Measurements from ENCODE around the gene AKIP1.

- TF ChIP-seq, protein P1, sequence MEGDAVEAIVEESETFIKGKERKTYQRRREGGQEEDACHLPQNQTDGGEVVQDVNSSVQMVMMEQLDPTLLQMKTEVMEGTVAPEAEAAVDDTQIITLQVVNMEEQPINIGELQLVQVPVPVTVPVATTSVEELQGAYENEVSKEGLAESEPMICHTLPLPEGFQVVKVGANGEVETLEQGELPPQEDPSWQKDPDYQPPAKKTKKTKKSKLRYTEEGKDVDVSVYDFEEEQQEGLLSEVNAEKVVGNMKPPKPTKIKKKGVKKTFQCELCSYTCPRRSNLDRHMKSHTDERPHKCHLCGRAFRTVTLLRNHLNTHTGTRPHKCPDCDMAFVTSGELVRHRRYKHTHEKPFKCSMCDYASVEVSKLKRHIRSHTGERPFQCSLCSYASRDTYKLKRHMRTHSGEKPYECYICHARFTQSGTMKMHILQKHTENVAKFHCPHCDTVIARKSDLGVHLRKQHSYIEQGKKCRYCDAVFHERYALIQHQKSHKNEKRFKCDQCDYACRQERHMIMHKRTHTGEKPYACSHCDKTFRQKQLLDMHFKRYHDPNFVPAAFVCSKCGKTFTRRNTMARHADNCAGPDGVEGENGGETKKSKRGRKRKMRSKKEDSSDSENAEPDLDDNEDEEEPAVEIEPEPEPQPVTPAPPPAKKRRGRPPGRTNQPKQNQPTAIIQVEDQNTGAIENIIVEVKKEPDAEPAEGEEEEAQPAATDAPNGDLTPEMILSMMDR (IDR thresholded peaks at IDR 0.05; ENCODE audit: low read depth, low read length, missing input control): no peak
- TF ChIP-seq GABPA (IDR thresholded peaks at IDR 0.05 in 1 of 2, conservative IDR thresholded peaks at IDR 0.05 in 1 of 2): no peak
- no peak for TF ChIP-seq SP1 (IDR thresholded peaks at IDR 0.05)
- no peak for TF ChIP-seq JUND (IDR thresholded peaks at IDR 0.05)
- no peak for TF ChIP-seq REST (IDR thresholded peaks at IDR 0.05)
- no peak for TF ChIP-seq YY1 (IDR thresholded peaks at IDR 0.05)
- no peak for TF ChIP-seq ATF3 (IDR thresholded peaks at IDR 0.05)
- no peak for TF ChIP-seq FOXA1 (IDR thresholded peaks at IDR 0.05)
Observed at GRCh38 chr11:8899119-8899753, 11.8 kb upstream of the AKIP1 start.
